ENCODE measurements around the gene MIDN.

DNA sequence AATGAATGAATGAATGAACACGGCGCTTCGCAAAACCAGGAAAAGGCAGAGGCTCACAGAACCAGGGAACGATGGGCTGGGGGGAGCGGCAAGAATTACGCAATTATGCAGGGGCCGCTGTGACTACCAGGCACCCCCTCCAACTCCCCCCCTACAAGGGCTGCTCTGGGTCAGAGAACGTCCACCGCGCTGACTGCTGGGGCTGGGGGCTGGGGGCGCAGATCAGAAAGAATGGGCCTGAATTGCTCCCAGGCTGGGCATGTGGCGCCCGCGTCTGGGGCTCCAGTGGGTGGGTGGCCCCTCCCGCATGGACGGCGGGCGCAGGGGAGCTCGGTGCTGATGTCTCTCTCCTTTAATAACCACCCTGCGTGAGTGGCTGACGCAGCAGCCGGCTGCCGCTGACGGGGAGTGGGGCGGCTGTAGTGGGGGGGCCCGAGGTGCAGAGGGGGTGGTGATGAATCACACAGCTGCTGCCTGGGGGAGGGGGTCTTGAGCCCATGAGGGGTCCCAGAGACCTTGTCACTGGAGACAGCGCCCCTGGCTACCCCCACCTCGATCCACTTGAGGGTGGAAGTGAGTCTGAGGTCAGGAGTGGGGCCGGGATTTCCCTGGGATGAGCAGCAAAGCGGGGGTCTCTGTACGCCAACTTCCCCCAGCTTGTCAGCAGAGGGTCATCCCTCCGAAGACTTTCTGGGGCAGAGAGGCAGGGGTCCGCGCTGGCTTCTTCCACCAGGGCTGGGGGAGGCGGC is 19.3 kb downstream of the MIDN start:
- TF ChIP-seq POLR2A (IDR thresholded peaks at IDR 0.05; ENCODE audit: low read depth), result no peak
- TF ChIP-seq, protein P1, sequence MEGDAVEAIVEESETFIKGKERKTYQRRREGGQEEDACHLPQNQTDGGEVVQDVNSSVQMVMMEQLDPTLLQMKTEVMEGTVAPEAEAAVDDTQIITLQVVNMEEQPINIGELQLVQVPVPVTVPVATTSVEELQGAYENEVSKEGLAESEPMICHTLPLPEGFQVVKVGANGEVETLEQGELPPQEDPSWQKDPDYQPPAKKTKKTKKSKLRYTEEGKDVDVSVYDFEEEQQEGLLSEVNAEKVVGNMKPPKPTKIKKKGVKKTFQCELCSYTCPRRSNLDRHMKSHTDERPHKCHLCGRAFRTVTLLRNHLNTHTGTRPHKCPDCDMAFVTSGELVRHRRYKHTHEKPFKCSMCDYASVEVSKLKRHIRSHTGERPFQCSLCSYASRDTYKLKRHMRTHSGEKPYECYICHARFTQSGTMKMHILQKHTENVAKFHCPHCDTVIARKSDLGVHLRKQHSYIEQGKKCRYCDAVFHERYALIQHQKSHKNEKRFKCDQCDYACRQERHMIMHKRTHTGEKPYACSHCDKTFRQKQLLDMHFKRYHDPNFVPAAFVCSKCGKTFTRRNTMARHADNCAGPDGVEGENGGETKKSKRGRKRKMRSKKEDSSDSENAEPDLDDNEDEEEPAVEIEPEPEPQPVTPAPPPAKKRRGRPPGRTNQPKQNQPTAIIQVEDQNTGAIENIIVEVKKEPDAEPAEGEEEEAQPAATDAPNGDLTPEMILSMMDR (IDR thresholded peaks at IDR 0.05), result no peak
- TF ChIP-seq POLR2AphosphoS5 (IDR thresholded peaks at IDR 0.05), result no peak
- no peak for TF ChIP-seq EP300 (IDR thresholded peaks at IDR 0.05)
